NOMO-1 (cell line): Measurements from ENCODE around the gene RRP1.
"Not testable (repeated sequence)": the region's sequence is repeated elsewhere in the genome, so short reads cannot be mapped to it uniquely, and the experiment has no call there.

ENCODE experiments used
- DNase-seq, 2 experiments: peaks; one replicate each; lab custom pipeline; 2025; ENCODE audit not compliant: unreplicated experiment in 2 of 2; lab: John Stamatoyannopoulos, UW

Gene RRP1

DNA sequence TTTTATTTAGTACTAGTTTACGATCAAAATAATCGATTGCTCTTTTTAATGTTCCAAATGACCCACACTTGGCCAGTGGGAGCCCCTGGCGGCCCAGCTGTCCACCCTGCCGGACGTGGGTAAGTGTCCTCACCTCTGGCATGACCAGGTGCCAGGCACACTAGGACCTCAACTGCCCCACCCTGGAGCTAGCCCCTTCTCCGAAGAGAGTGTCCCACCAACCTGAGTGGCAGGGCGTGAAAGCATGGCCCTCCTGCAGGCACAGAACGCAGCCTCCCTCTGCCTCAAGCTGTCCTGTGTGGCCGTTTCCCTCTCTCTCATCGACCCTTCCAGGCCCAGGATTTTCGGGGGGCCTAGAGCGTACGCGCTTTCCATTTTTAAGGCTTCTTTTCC lies 42.8 kb downstream of the RRP1 start:
- no peak for DNase-seq

DNA sequence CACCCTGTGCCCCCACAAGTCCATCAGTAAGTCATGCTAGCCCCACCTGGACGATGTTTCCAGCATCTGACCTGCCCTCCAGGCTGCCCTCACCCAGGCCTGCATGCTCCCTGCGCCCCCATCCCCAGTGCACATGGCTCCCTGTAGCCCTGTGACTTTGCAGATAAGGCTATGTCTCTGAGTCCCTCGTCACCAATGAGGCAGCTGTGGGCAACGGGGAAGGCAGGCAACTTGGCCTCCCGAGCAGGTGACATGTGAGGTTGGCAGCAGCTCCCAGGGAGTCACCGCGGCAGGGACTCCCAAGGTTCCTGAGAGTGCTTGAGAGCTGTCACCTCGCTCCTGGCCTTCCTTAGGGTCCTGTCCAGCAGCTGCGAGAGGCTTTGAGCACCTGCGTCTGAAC lies 43.3 kb downstream of the RRP1 start:
- DNase-seq = no peak

DNA sequence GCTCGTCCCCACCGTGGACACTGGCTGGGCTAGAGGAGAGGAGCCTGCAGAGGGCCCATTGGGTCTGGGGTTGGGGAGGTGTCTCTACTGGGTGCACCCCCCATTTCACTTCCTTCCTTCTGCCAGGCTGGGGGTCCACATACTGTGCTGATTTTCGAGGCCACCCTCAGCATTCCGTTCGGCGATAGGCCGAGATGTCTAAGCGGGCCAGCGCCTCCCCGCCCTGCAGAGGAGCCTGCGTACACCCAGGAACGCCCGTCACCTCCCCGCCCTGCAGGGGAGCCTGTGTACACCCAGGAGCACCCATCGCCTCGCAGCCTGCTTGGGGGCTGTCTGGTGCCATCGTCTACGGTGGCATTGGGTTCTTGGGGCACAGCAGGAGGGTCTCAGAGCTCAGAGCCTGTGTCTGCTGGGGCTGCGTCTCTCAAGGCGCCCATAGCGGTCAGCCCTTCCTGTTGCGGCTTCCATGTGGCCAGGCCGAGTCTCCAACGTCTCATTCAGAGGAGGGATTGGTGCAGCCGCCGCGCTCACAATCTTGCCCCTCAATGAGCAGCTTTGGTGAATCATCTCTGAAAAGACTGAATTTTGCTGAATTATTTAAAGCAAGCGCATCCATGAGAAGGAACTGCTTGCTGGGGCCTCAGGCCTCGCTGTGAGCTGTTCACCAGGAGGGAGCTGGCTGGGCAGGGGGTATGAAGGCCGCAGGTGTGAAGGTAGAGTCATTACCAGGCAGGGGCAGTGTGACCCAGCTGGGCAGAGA lies 44.9 kb downstream of the RRP1 start:
- DNase-seq = peak in 1 of 2 experiments; percentile 38

DNA sequence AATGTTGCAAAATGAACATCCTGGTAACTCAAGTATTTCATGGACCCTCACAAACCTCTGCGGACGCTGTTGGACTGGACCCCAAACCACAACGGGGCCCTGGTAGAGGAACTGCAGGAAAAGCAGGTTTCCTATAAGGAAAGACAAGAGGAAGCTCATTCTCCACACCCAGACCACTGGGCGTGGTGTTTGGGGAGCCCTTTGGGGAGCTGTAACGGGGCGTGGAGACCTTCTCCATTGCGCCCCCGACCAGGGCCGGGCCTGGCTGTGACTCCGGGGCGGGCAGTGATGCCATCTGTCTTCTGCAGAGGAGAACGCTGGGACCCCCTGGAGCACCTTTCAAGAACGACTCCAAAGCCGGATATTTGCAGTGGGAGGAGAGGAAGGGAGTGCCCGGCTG lies 45.7 kb downstream of the RRP1 start:
- DNase-seq = no peak

DNA sequence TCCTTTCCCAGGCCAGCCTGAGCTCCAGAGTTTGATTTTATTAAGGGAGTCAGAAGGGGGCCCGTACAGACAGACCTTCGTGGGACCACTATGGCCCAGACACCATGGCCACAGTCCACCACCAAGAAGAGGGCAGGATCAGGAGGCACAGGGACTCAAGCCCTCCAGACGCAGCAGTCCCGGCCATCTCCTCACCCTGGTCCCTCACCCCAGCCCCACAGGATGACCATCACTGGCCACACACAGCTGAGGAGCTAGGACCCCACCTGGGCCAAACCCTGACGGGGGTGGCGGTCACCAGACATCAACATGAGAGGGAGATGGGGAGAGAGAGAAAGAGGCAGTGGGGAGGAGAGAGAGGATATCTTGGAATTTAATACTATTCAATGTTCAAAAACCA lies 46.5 kb downstream of the RRP1 start:
- no peak for DNase-seq

DNA sequence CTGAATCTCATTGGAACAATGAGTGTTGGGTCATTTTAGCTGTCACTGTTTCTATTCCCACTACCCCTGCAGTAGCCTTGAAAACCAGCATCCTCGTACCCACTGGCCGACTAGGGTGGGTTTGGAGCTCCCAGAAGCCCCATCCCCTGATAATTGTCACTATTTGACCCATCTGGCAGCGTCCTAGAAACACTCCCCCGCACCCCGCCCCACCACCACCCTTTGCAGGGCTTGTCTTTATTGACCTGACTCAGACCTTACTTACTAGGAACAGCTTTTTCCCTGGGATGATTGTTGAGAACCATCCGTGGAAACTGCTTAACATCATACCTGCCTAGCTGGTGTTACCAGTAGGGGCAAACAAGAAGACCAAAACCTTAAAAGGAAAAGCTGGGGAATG lies 47.2 kb downstream of the RRP1 start:
- no peak for DNase-seq

DNA sequence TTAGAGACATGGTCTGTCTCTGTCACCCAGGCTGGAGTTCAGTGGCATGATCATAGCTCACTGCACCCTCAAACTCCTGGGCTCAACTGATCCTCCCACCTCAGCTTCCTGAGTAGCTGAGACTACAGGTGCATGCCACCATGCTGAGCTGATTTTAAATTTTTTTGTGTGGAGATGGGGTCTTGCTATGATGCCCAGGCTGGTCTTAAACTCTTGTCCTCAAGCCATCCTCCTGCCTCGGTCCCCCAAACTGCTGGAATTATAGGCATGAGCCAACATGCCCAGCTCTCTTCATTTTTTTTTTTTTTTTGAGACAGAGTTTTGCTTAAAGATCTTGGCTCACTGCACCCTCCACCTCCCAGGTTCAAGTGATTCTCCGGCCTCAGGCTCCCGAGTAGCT lies 50.9 kb downstream of the RRP1 start:
- DNase-seq = no peak

DNA sequence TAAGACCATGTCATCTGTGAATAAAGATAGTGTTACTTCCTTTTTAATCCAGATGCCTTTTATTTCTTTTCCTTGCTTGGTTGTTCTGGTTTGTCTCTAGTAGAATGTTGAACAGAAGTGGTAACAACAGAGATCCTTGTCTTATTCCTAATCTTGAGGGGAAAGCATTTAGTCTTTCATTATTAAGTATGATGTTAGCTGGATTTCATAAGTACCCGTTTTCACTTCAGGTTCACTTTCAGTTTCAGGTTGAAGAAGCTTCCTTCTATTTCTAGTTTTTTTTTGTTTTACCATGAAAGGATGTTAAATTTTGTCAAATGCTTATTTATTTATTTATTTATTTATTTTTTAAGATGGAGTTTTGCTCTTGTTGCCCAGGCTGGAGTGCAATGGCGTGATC lies 53.4 kb downstream of the RRP1 start:
- DNase-seq = peak in 1 of 2 experiments; percentile 88

DNA sequence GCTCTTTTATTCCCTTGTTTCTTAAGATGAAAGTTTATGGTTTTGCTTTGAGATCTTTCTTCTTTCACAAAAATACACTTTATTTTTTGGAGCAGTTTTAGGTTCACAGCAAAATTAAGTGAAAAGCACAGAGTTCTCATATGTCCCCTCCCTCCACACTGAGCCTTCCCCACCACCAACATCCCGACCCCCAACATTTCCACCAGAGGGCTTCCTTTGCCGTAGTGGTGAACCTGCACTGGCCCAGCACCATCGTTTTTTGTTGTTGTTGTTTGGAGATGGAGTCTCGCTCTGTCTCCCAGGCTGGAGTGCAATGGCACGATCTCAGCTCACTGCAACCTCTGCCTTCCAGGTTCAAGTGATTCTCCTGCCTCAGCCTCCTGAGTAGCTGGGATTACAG lies 55.5 kb downstream of the RRP1 start:
- not testable (repeated sequence) for DNase-seq

DNA sequence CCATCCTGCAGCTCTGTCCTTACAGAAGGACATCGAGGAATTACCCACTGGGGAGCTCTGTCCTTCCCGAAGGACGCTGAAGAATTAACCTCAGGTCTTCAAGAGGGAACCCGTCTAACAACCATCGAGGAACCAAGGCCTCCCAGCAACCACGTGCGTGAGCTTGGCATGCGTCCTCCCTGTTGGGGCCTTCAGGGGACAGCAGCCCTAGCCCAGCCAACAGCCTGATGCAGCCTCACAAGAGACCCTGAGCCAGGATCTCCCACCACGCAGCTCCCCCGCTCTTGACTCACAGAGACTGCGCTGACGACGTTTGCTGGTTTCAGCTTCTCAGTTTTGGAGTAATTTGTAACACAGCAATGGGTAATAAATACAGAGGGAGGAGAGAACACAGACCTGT lies 56.0 kb downstream of the RRP1 start:
- DNase-seq = no peak

DNA sequence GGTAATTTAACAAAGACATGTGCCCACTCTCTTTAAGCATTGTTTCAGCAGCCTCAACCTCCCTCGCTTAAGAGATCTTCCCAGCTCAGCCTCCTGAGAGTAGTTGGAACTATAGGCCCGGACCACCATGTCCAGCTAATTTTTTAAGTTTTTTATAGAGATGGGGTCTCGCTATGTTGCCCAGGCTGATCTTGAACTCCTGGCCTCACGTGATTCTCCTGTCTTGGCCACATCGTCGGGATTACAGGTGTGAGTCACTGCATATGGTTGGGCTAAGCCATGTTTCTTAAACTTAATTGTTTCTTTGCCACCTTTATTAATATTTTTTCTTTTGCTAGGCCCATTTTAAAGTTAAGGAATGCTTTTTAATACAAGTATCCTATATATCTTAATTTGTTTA lies 57.1 kb downstream of the RRP1 start:
- DNase-seq = no peak

DNA sequence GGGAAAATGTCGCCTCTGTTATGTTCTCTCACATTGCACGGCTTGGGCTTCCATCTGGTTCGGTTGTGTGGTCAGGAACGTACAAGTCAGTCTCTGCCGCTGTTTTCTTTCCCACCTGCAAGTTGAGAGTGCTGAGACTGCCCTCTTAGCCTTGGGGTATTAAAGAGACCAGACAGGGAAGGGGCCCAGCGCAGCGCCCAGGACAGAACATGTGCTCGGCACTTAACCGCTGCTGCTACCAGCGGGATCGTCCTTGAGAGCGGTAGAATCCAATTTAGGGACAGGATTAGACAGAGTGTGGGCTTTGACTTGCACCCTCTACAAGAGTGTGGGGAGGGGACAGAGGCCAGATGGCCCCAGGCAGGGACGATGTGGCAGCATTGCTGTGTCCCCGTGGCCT lies 57.9 kb downstream of the RRP1 start:
- no peak for DNase-seq

DNA sequence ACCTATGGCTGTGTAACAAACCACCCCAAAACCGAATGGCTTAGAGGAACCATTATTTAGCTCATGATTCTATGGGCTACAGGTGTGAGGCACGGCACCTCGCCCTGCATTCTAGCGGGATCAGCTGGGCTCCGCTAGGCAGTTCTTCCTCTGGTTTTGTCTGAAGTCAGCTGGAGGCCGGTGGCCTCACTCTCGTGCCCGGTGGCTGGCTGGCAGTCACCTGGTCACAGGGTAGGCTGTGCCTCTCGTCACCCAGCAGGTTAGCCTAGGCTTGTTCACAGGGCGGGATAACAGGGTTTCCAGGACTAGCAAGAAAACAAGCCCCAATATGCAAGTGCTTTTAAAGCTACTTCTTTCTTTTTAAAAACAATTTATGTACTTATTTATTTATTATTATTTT lies 59.4 kb downstream of the RRP1 start:
- DNase-seq = no peak

DNA sequence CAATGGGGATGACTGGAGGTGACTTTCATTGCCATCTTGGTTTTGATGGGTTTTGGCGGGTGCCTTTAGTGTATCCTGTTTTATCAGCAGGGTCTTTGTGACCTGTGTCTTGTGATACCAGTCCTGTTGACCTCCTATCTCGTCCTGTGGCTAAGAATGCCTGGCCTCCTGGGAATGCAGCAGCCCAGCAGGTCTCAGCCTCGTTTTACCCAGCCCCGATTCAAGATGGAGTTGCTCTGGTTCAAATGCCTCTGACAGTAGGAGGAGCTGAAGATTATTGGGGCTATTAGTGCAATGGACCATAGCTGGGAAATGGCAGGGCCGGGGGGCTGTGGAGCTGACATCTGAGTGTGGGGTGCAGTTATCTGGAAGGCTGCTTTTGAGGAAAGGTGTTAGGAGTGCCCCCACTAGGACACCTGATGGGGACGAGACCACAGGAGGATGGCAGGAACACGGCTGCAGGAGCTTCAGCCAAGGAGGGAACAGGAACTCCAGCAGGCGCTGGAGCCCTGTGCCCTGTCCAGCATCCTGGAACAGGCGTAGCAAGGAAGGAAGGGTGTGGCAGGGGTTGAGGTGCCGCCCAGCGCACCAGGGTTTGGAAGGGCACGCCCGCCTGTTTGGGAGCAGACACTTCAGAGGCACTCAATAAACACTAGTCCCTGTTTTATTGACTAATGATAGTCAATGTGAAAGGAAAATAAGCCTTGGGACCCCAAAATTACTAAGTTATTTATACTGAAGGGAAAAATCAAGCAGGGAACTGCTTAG lies 60.3 kb downstream of the RRP1 start:
- DNase-seq = no peak

DNA sequence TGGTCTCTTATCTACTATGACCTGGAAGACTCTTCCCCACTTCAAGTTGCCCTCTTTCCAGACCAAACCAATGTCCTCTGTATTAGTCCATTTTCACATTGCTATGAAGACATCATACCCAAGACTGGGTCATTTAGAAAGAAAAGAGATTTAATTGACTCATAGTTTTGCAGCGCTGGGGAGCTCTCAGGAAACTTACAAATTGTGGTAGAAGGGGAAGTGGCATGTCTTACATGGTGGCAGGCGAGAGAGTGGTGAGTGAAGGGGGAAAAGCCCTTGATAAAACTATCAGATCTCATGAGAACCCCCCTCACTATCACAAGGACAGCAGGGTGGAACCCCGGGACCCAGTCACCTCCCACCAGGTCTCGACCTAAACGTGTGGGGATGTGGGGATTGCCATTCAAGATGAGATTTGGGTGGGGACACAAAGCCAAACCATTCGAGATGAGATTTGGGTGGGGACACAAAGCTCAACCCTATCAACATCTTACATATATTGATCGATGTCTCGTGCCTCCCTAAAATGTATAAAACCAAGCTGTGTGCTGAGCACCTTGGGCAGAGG lies 61.4 kb downstream of the RRP1 start:
- no peak for DNase-seq

DNA sequence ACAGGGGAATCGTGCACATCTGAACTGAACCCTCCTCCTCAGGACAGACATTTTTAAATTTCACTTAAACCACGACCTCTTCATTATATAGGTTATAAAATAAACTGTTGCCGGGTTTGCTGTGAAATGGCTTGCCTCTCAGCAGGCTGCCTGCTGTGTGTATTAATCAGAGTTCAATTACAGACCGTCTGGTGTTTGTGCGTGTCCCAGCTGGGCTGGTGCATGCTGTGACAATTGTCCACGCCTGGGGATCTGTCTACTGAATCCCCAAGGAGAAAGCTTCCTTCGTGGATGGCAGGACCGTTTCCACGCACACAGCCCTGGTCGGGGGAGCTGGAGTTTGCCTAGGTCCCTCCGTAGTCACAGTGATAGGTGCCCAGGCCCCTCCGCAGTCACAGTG lies 62.2 kb downstream of the RRP1 start:
- no peak for DNase-seq

DNA sequence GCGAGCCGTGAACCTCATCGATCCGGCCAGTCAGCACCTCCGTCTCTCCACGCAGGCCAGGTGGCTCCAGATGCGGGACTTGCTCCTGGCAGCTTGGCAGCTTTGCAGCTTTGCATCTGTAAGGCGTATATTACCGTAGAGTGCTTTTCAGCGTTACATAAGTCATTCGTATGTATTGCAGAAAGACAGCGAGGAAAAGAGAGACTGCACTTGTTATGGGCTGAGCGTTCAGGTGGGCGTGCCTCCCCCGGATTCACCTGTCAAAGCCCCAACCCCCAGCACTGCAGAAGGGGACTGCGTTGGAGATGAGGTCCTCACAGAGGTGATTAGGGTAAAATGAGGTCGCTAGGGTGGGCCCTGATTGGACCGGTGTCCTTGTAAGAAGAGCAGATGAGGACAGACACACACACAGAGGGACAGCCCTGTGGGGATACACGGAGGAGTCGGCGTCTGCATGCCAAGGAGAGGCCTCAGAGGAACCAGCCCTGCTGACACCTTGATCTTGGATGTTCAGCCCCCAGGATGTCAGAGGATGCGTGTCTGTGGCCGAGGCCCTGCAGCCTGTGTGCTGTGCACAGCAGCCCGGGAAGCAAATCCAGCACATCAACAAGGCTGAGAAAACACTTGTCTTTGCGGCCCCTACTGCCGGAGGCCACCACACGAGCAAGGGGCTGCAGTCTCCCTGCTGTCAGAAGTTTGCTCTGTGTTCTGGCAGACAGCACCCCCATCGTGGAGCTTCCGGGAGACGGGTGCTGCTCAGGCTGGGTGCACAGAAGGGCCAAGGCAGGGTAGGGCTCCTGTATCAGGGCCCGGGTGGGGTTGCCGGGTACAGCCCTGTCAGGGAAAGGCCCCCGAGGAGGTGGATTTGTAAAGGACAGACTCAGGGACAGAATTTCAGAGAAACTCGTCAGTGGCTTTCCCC lies 64.7 kb downstream of the RRP1 start:
- DNase-seq = no peak
